Activated CD4-positive, alpha-beta memory T cell treated with anti-CD3 and anti-CD28 coated beads for 36 hours (primary cell): ENCODE measurements around the gene MAGEC3. TPM values are rescaled to one million over a fixed set of nuclear protein-coding genes. Genes with fewer than 3 reads are reported as not detected.

Experiments
- CTCF ChIA-PET: fragments of 350-600 bp; sonication (Branson Sonifier 250); formaldehyde crosslinking; loops from one replicate; lab custom pipeline; 2021; ENCODE audit warnings: antibody characterized with exemption, inconsistent platforms; lab: Charles Lee
- POLR2A ChIA-PET: fragments of 350-600 bp; sonication (Branson Sonifier 250); formaldehyde crosslinking; loops from one replicate; lab custom pipeline; 2021; ENCODE audit warnings: antibody characterized with exemption; lab: Charles Lee
- DNase-seq: peaks from one replicate; pipeline ENCODE4 v3.0.0-alpha.2; 2020
- H3K27ac Mint-ChIP-seq: one replicate; pipeline ENCODE4 v1.8.0; 2021; ENCODE audit warnings: mixed read lengths
- H3K27me3 Mint-ChIP-seq: one replicate; pipeline ENCODE4 v1.8.0; 2021; ENCODE audit warnings: mixed read lengths
- H3K36me3 Mint-ChIP-seq: one replicate; pipeline ENCODE4 v1.8.0; 2021; ENCODE audit warnings: mixed read lengths
- H3K4me1 Mint-ChIP-seq: one replicate; pipeline ENCODE4 v1.8.0; 2021; ENCODE audit warnings: low read depth, mixed read lengths
- H3K4me3 Mint-ChIP-seq: one replicate; pipeline ENCODE4 v1.8.0; 2021; ENCODE audit warnings: mild to moderate bottlenecking, mixed read lengths
- H3K9me3 Mint-ChIP-seq: one replicate; pipeline ENCODE4 v1.8.0; 2021; ENCODE audit warnings: mixed read lengths
- intact Hi-C: fragments of 100-400 bp; cut with micrococcal nuclease; formaldehyde crosslinking; loops from one replicate; pipeline ENCODE4 v1.15.1; 2023
- total RNA-seq, 2 experiments: library from RNA; stranded (reverse); gene quantifications; one replicate each; pipeline ENCODE4 v1.2.3, GENCODE V29; 2021

The MAGEC3 gene
- total RNA-seq, 2 experiments from 2014 or later = not detected

DNA sequence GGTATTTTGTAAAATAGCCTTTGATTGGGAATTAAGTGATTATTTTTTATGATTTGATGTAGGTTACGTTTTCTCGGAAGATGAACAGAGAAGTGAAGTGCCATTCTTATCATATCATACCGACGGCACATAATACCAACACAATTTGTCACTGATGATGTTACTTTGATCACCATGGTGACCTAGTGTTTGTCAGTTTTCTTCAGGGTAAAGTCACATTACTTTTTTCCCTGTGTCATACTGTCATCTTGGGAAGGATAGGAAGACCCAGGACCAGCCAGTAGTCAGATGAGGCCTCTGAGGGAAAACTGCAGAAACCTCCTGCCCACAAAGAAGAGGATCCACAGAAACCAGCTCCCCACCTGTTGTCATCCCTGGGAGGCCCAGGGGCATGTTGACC lies 64.2 kb downstream of the MAGEC3 start:
- POLR2A ChIA-PET = no interaction called here
- CTCF ChIA-PET = no interaction called here

DNA sequence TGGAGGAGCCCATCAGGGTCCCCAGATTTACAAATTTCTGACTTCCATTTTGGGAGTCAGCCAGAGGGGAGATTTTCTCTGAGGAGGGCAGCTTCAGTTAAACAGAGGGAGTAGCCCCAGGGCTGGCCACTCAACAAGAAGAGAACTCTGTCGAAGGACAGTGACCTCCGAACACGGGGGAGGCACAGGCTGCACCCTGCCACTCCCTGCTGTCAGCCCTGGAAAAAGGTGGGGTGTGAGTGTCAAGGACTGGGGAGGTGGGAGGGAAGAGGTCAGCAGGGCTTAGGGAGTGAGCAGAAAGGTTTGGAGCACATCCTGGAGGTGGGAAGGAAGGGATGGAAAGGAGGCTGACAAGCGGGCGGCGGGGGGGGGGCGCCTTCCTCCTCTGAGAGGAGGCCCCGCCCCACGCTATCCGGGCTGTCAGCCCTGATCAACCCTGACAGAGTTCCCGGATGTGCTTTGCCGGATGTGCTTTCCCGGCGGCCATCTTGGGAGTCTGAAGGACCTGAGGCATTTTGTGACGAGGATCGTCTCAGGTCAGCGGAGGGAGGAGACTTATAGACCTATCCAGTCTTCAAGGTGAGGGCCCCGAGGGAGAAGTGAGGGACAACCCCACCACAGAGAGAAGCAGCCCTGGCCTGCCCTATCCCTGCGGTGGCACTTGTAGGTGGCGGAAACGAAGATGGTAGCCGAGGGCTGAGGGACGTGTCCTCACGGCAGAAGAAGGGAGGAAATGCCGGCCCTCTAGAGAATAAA lies 65.5 kb downstream of the MAGEC3 start, which contains the start of gene MAGEC1:
Gene MAGEC1, plus strand, starts transcription at position 495 of the 756 bp plus-strand sequence. CDS start 1,179 bp downstream, outside the sequence.
- CTCF ChIA-PET = no interaction called here
- Mint-ChIP-seq H3K27ac (no peak within 1 kb of the TSS), H3K36me3 (no peaks in the 10 kb centered on the region), H3K4me3 (no peak within 1 kb of the TSS), H3K4me1 (no peaks in the 10 kb centered on the region), H3K27me3 (no peaks in the 10 kb centered on the region), H3K9me3 (no peaks in the 10 kb centered on the region)
- POLR2A ChIA-PET = no interaction called here
- intact Hi-C loops = no loop called here
- DNase-seq = no peak

More for the DNA sequence above, 64.2 kb downstream of the MAGEC3 start:
- no peaks in the 10 kb centered on the region for H3K4me1 Mint-ChIP-seq
- H3K27ac Mint-ChIP-seq = no peak overlapping the region
- no peak for DNase-seq
- no peaks in the 10 kb centered on the region for H3K9me3 Mint-ChIP-seq
- no peaks in the 10 kb centered on the region for H3K36me3 Mint-ChIP-seq
- H3K27me3 Mint-ChIP-seq = no peaks in the 10 kb centered on the region
- no peak overlapping the region for H3K4me3 Mint-ChIP-seq
- intact Hi-C loops = no loop called here

DNA sequence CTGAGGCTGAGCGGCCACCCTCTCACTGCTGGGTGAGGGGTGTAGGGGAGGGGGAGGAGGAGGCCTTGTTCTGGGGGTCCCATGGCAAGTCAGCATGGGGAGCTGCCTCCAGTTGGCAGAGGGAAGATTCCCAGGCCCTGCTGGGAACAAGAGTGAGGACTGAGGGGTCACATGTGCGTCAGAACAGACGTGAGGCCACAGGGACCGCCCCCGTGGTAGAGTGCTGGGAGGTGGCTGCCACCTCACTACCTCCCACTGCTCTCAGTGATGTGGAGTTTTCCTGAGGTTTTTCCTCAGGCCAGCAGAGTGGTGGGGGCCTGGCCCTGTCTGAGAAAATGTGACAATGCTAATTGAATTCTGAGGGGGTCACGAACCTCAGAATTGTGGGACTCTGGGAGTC lies 66.1 kb downstream of the MAGEC3 start:
- intact Hi-C loops = no loop called here
- Mint-ChIP-seq H3K27ac (no peak overlapping the region), H3K36me3 (no peaks in the 10 kb centered on the region), H3K4me3 (no peak overlapping the region), H3K27me3 (no peaks in the 10 kb centered on the region), H3K9me3 (no peaks in the 10 kb centered on the region), H3K4me1 (no peaks in the 10 kb centered on the region)
- POLR2A ChIA-PET = no interaction called here
- CTCF ChIA-PET = no interaction called here
- DNase-seq = no peak

DNA sequence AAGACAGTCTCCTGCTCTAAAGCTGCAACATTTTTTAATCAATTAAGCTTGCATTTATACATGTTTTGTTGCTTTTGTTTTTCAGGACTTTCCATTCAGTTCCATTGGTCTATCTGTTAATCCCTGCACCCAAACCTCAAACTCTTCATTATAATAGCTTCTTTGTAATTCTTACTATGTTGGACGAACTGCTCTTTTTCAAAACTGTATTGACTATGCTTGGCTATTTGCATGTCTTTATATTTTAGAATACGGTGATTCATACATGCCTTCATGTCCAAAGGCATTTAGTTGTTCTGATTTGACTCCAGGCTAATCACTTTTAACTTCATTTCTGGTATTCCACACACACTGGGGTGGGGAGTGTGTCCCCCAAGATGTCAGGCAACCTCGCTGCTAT lies 79.7 kb downstream of the MAGEC3 start:
- no peaks in the 10 kb centered on the region for H3K36me3 Mint-ChIP-seq
- no peak overlapping the region for H3K4me3 Mint-ChIP-seq
- no peak for DNase-seq
- intact Hi-C loops = no loop called here
- ChIA-PET CTCF (no interaction called here), POLR2A (no interaction called here)
- H3K4me1 Mint-ChIP-seq = no peaks in the 10 kb centered on the region
- no peak overlapping the region for H3K27ac Mint-ChIP-seq
- H3K9me3 Mint-ChIP-seq = no peaks in the 10 kb centered on the region
- H3K27me3 Mint-ChIP-seq = no peaks in the 10 kb centered on the region

DNA sequence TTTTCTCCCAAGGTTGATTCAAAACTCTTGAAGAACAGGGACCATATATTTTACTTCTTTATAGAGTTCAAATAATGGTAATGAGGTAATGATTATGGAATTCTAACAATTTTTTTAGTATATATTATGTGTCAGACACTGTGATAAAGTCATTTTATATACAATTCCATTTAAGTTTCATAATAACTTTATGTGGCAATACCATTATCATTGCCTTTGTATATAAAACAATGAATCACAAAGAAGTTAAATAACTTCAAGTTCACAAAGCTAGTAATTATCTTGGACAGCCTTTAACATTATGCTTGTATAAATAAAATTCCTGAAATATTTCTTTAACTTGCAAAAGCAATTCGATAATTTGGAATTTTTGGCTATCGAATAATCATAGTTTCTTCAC lies 86.2 kb downstream of the MAGEC3 start:
- no peak for DNase-seq
- ChIA-PET CTCF (no interaction called here), POLR2A (no interaction called here)
- no peaks in the 10 kb centered on the region for H3K36me3 Mint-ChIP-seq
- no peak overlapping the region for H3K4me3 Mint-ChIP-seq
- no peak overlapping the region for H3K27ac Mint-ChIP-seq
- H3K27me3 Mint-ChIP-seq = no peaks in the 10 kb centered on the region
- H3K9me3 Mint-ChIP-seq = peaks cover 2% of the 10 kb centered on the region
- H3K4me1 Mint-ChIP-seq = no peaks in the 10 kb centered on the region
- intact Hi-C loops = no loop called here

DNA sequence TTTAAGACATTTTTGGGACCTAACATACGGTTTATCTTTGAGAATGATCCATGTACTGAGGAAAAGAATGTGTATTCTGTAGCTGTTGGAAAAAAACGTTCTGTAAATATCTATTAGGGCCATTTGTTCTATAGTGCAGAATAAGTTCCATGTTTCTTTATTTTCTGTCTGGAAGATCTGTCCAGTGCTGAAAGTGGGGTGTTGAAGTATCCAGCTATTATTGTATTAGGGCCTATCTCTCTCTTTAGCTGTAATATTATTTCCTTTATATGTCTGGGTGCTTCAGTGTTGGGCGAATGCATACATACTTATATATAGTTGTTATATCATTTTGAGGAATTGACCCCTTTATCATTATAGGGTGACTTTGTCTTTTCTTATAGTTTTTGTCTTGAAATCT lies 90.3 kb downstream of the MAGEC3 start:
- H3K4me1 Mint-ChIP-seq = no peaks in the 10 kb centered on the region

DNA sequence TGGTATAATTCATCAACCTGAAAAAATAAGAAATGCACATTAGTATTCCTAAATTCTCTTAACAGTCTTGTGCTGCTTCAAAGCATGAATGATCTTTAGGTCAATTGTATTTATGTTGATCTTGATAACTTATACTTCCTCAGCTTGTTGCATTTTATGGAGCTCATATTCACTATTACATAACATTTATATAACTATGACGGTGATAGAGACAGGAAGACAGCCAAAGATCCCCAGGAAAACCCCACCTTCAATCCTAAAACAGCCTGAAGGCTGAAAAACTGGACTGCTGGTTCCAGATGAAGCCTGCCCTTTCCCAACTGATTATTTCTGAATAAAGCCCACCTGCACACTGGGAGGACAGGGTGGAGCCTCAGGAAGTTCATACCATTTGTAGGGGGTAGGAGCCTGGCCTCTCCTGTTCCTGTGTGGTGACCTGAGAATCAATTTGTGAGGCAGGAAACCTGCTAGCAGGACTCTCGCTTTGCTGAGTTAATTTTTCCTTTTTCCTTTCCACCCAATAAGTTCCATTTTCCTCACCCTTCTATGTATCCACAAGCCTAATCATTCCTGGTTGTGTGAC lies 96.0 kb downstream of the MAGEC3 start:
- Mint-ChIP-seq H3K4me1 (no peaks in the 10 kb centered on the region), H3K27me3 (no peaks in the 10 kb centered on the region), H3K4me3 (no peak overlapping the region), H3K27ac (no peak overlapping the region), H3K36me3 (no peaks in the 10 kb centered on the region), H3K9me3 (no peaks in the 10 kb centered on the region)
- intact Hi-C loops = no loop called here
- no peak for DNase-seq
- POLR2A ChIA-PET = no interaction called here
- CTCF ChIA-PET = interaction anchor here (0.5 kb wide), 1 partner anchor 122 kb away, joined by 3 read pairs; no protein-coding TSS in a partner anchor

More for the DNA sequence above, 90.3 kb downstream of the MAGEC3 start:
- no peak overlapping the region for H3K4me3 Mint-ChIP-seq
- intact Hi-C loops = no loop called here
- H3K27me3 Mint-ChIP-seq = no peaks in the 10 kb centered on the region
- DNase-seq = no peak
- no peaks in the 10 kb centered on the region for H3K36me3 Mint-ChIP-seq
- CTCF ChIA-PET = no interaction called here
- H3K9me3 Mint-ChIP-seq = peaks cover 2% of the 10 kb centered on the region
- no peak overlapping the region for H3K27ac Mint-ChIP-seq
- POLR2A ChIA-PET = no interaction called here

DNA sequence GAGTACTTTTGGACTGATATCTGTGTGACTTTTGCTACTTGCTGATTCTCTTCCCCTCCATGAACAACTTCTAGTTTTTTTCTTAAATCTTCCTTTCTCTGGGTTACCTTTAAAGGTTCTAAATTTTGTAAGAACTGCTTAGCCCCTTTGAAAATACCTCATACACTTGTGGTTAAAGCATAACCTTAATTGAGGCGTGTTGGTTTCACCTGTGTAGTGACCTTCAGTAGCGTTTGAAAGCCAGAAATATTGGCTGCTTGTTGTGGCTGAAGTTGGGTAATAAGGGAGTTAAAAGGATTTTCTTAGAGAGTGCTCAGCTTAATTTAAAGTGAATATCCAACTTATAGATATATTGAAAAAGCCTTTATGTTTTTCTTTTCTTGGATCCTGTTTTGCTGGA lies 97.5 kb downstream of the MAGEC3 start:
- no peaks in the 10 kb centered on the region for H3K9me3 Mint-ChIP-seq
- no peaks in the 10 kb centered on the region for H3K4me1 Mint-ChIP-seq
- H3K36me3 Mint-ChIP-seq = no peaks in the 10 kb centered on the region
- no peak overlapping the region for H3K4me3 Mint-ChIP-seq
- no peaks in the 10 kb centered on the region for H3K27me3 Mint-ChIP-seq
- POLR2A ChIA-PET = no interaction called here
- no peak for DNase-seq
- H3K27ac Mint-ChIP-seq = no peak overlapping the region
- CTCF ChIA-PET = no interaction called here
- intact Hi-C loops = no loop called here

DNA sequence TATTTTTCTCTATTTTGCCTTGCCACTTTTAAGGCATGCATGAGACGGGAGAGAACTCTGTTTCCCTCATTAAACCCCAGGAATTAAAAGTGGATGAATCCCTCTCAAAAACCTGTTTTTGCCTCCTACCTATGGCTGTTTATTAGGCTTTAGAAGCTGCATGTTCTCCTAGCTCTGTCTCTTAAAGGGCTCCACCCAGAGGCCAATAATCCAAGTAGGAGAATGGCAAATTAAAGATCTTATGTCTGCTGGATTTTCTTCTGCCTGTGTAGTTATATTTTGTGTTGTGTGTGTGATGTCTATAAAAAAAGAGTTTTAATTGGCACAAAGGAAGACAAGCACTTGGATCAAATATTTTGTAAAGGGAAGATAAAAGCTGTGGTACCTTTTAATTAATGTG lies 98.0 kb downstream of the MAGEC3 start:
- CTCF ChIA-PET = no interaction called here

DNA sequence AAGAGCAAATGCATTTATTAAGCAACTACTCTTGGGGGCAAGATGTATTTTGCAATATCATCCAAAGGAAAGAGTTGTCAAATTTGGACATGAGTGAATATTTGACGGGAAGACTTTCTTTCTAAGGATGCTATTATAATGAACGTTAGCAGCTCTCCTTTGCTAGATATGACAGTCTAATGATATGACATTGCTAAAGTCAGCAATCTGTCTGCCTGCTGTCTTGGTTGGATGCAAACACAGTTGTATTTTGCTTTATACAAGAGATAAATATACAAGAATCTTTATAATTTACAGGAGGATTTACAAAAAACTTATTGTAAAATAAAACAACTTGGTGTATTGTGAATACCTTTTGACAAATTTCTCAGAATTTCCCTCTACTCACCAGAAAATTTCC lies 103.1 kb downstream of the MAGEC3 start:
- ChIA-PET POLR2A (no interaction called here), CTCF (no interaction called here)
- no peak overlapping the region for H3K4me3 Mint-ChIP-seq
- H3K27ac Mint-ChIP-seq = no peak overlapping the region
- no peaks in the 10 kb centered on the region for H3K36me3 Mint-ChIP-seq
- no peaks in the 10 kb centered on the region for H3K9me3 Mint-ChIP-seq
- no peak for DNase-seq
- no peaks in the 10 kb centered on the region for H3K4me1 Mint-ChIP-seq
- no peaks in the 10 kb centered on the region for H3K27me3 Mint-ChIP-seq
- intact Hi-C loops = no loop called here

More for the DNA sequence above, 98.0 kb downstream of the MAGEC3 start:
- no peaks in the 10 kb centered on the region for H3K36me3 Mint-ChIP-seq
- H3K9me3 Mint-ChIP-seq = no peaks in the 10 kb centered on the region
- H3K27me3 Mint-ChIP-seq = no peaks in the 10 kb centered on the region
- no peak overlapping the region for H3K4me3 Mint-ChIP-seq
- DNase-seq = no peak
- POLR2A ChIA-PET = no interaction called here
- intact Hi-C loops = no loop called here
- no peaks in the 10 kb centered on the region for H3K4me1 Mint-ChIP-seq
- H3K27ac Mint-ChIP-seq = no peak overlapping the region

DNA sequence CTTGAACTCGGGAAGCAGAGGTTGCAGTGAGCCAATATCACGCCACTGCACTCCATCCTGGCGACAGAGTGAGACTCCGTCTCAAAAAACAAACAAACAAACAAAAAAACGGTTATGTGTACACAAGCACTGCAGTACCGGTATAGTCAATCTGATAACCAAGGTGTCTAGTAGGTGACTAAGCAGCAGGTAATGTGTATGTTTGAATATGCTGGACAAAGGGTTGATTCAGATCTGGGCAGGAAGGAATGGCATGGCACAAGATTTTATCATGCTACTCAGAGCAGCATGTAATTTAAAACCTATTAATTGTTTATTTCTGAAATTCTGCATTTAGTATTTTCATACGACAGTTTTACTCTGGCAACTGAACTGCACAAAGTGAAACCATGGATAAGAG lies 107.3 kb downstream of the MAGEC3 start:
- H3K4me3 Mint-ChIP-seq = no peak overlapping the region
- intact Hi-C loops = no loop called here
- no peaks in the 10 kb centered on the region for H3K9me3 Mint-ChIP-seq
- no peak overlapping the region for H3K27ac Mint-ChIP-seq
- no peaks in the 10 kb centered on the region for H3K36me3 Mint-ChIP-seq
- H3K27me3 Mint-ChIP-seq = no peaks in the 10 kb centered on the region
- H3K4me1 Mint-ChIP-seq = no peaks in the 10 kb centered on the region
- ChIA-PET POLR2A (no interaction called here), CTCF (no interaction called here)
- DNase-seq = no peak

DNA sequence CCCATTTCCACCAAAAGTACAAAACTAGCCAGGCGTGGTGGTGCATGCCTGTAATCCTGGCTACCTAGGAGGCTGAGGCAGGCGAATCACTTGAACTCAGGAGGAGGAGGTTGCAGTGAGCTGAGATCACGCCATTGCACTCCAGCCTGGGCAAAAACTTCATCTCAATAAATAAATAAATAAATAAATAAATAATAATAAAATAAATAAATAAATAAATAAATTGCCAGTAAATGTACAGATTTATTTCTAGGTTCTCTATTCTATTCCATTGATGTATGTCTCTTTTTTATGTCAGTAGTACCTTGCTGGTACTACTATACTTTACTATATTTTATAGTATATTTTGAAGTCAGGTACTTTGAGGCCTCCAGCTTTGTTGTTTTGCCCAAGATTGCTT lies 109.2 kb downstream of the MAGEC3 start:
- H3K27ac Mint-ChIP-seq = no peak overlapping the region
- no peaks in the 10 kb centered on the region for H3K27me3 Mint-ChIP-seq
- intact Hi-C loops = no loop called here
- H3K36me3 Mint-ChIP-seq = no peaks in the 10 kb centered on the region
- H3K9me3 Mint-ChIP-seq = peaks cover 4% of the 10 kb centered on the region
- no peak for DNase-seq
- ChIA-PET CTCF (no interaction called here), POLR2A (no interaction called here)
- no peaks in the 10 kb centered on the region for H3K4me1 Mint-ChIP-seq
- H3K4me3 Mint-ChIP-seq = no peak overlapping the region
